HEK293 (cell line): ENCODE measurements around the gene NUP160.

ENCODE experiments used
- CTCF ChIP-seq: fragments of 450-650 bp; formaldehyde crosslinking; IDR thresholded peaks from 2 replicates; pipeline ENCODE4 v1.5.1; 2016; ENCODE audit warnings: missing biosample characterization, missing genetic modification characterization
- HIC1 ChIP-seq: fragments of 450-650 bp; formaldehyde crosslinking; IDR thresholded peaks from 2 replicates; pipeline ENCODE4 v1.5.1; 2016; ENCODE audit warnings: missing biosample characterization, missing genetic modification characterization
- INSM2 ChIP-seq: fragments of 450-650 bp; formaldehyde crosslinking; IDR thresholded peaks from 2 replicates; pipeline ENCODE4 v1.5.1; 2016; ENCODE audit warnings: missing biosample characterization, missing genetic modification characterization
- MEIS1 ChIP-seq: sonication (generic); formaldehyde crosslinking; IDR thresholded peaks from 2 replicates; pipeline ENCODE4 v1.8.1; 2022; ENCODE audit warnings: missing genetic modification reagents, mild to moderate bottlenecking, borderline replicate concordance
- TCF7L2 ChIP-seq: IDR thresholded peaks from 2 replicates; pipeline ENCODE4 v1.6.1; 2011; ENCODE audit warnings: low read depth, mild to moderate bottlenecking, inconsistent platforms, low read length, moderate library complexity, borderline replicate concordance
- YY1 ChIP-seq: fragments of 450-650 bp; formaldehyde crosslinking; IDR thresholded peaks from 2 replicates; pipeline ENCODE4 v1.5.1; 2018; ENCODE audit warnings: missing biosample characterization, missing genetic modification characterization
- ZBTB44 ChIP-seq: fragments of 450-650 bp; IDR thresholded peaks from 2 replicates; pipeline ENCODE4 v1.5.1; 2018; ENCODE audit warnings: missing biosample characterization, mild to moderate bottlenecking, missing genetic modification characterization
- ZEB2 ChIP-seq: fragments of 450-650 bp; formaldehyde crosslinking; IDR thresholded peaks from 2 replicates; pipeline ENCODE4 v1.5.1; 2016; ENCODE audit warnings: missing biosample characterization, missing genetic modification characterization
- ZNF114 ChIP-seq: fragments of 450-650 bp; formaldehyde crosslinking; IDR thresholded peaks from 2 replicates; pipeline ENCODE4 v1.5.0; 2017; ENCODE audit warnings: missing biosample characterization, missing genetic modification characterization
- ZNF274 ChIP-seq, 2 experiments: fragments of 200-500 bp in 1 of 2; fragments of 450-650 bp in 1 of 2; sonication (Bioruptor generic) in 1 of 2; formaldehyde crosslinking in 1 of 2; IDR thresholded peaks; 2 replicates each; pipeline versions ENCODE4 v1.5.1 to v1.6.1; 2014 to 2016; ENCODE audit warnings: borderline replicate concordance in 1 of 2, inconsistent platforms in 1 of 2, low read length in 1 of 2, missing biosample characterization in 1 of 2, missing genetic modification characterization in 1 of 2
- ZNF292 ChIP-seq: fragments of 450-650 bp; formaldehyde crosslinking; IDR thresholded peaks from 2 replicates; pipeline ENCODE4 v1.5.1; 2016; ENCODE audit warnings: low read depth, missing biosample characterization, missing genetic modification characterization, borderline replicate concordance
- ZNF747 ChIP-seq: fragments of 450-650 bp; formaldehyde crosslinking; IDR thresholded peaks from 2 replicates; pipeline ENCODE4 v1.5.1; 2016; ENCODE audit warnings: missing biosample characterization, missing genetic modification characterization
- ZNF791 ChIP-seq: fragments of 450-650 bp; formaldehyde crosslinking; IDR thresholded peaks from 2 replicates; pipeline ENCODE4 v1.5.1; 2016; ENCODE audit warnings: missing biosample characterization, missing genetic modification characterization
- TF ChIP-seq, protein P1 (sequence below): fragments of 450-650 bp; formaldehyde crosslinking; IDR thresholded peaks from 2 replicates; pipeline ENCODE4 v1.5.1; 2016; ENCODE audit warnings: missing biosample characterization, missing genetic modification characterization

DNA sequence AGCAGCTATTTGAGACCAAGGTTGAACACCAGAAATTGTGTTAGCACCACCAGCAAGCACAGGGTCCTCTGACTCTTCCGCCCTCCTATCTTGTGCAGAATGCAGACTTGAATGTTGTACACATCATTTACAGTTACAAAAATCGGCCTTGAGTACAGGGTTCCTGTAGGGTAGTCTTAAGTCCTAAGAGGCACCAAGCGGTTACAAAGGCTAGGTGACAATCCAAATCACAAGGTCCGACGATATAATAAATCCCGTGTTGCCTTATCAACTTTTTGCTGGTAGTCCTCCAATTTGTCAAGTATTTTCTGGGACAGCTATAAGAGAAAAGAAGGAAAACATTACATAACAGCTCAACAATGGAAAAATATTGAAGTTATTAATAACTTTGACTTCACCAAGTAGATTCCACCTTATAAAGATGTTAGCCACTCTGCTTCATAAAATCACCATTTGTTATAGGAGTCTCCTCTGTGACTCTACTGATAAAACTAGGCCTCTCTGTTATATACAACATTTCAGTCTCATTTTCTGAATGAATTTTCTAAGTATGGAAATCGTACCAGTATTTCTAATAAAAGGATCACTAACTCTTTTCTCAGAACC is 69.2 kb downstream of the NUP160 start:
- TF ChIP-seq ZNF114 (tag by site-specific recombination) (no peak), ZNF292 (no peak), TCF7L2 (no peak), ZEB2 (tag by site-specific recombination) (no peak), ZNF791 (tag by site-specific recombination) (no peak), MEIS1 (no peak), CTCF (tag by site-specific recombination) (no peak), ZNF747 (tag by site-specific recombination) (no peak), HIC1 (tag by site-specific recombination) (no peak), ZNF274 (IDR thresholded peaks at IDR 0.05; ENCODE audit: low read length) (no peak), ZNF274 (tag by site-specific recombination; IDR thresholded peaks at IDR 0.05; ENCODE audit: borderline replicate concordance) (no peak), YY1 (tag by site-specific recombination) (no peak), INSM2 (tag by site-specific recombination) (no peak), ZBTB44 (tag by site-specific recombination) (no peak)
- TF ChIP-seq, protein P1, sequence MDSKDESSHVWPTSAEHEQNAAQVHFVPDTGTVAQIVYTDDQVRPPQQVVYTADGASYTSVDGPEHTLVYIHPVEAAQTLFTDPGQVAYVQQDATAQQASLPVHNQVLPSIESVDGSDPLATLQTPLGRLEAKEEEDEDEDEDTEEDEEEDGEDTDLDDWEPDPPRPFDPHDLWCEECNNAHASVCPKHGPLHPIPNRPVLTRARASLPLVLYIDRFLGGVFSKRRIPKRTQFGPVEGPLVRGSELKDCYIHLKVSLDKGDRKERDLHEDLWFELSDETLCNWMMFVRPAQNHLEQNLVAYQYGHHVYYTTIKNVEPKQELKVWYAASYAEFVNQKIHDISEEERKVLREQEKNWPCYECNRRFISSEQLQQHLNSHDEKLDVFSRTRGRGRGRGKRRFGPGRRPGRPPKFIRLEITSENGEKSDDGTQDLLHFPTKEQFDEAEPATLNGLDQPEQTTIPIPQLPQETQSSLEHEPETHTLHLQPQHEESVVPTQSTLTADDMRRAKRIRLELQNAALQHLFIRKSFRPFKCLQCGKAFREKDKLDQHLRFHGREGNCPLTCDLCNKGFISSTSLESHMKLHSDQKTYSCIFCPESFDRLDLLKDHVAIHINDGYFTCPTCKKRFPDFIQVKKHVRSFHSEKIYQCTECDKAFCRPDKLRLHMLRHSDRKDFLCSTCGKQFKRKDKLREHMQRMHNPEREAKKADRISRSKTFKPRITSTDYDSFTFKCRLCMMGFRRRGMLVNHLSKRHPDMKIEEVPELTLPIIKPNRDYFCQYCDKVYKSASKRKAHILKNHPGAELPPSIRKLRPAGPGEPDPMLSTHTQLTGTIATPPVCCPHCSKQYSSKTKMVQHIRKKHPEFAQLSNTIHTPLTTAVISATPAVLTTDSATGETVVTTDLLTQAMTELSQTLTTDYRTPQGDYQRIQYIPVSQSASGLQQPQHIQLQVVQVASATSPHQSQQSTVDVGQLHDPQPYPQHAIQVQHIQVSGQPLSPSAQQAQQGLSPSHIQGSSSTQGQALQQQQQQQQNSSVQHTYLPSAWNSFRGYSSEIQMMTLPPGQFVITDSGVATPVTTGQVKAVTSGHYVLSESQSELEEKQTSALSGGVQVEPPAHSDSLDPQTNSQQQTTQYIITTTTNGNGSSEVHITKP (tag by site-specific recombination): no peak
